ENCODE data around the gene FKBP10. TPM values are rescaled to one million over a fixed set of nuclear protein-coding genes. Genes with fewer than 3 reads are reported as not detected.
"Not testable (repeated sequence)": the region's sequence is repeated elsewhere in the genome, so short reads cannot be mapped to it uniquely, and the experiment has no call there.

The FKBP10 gene
- total and polyA plus RNA-seq, 2 donors (not counting 3 experiments of a cell fraction or from before 2014, with no cell fraction given) = 168 to 377 TPM

DNA sequence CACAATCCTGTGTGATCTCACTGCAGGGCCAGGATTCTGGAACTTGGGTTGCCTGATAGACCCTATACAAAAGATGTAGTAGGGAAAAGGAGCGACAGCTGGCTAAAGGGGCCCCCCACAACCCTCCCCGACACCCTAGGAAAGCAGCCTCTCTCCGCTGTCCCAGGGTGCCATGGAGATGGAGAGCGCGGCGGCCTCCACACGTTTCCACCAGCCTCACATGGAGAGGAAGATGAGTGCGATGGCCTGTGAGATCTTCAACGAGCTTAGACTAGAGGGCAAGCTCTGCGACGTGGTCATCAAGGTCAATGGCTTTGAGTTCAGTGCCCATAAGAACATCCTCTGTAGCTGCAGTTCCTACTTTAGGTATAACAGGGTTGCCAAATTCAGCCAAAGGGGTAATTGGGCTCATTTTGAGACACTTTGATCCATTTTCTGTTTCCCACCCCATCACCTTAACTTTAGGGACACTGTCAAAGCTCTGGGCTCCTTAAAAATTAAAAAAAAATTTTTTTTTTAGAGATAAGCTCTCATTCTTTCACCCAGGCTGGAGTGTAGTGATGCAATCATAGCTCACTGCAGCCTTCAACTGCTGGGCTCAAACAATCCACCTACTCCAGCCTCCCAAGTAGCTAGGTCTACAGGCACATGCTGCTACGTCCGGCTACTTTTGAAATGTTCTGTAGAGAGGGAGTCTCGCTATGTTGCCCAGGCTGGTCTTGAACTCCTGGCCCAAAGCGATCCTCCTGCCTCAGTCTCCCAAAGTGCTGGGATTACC lies 25.1 kb downstream of the FKBP10 start, which contains the start of gene KLHL10:
Gene KLHL10, plus strand, starts transcription at position 65 of the 778 bp plus-strand sequence. Its CDS starts 108 bp downstream, at position 173.
- Histone ChIP-seq H3K27me3 (ENCODE audit: control insufficient read depth in 2 of 2, insufficient read depth in 2 of 2, low read length in 2 of 2) (no peaks in the 10 kb centered on the region), H2AFZ (ENCODE audit: low read depth, low read length) (peak within 1 kb of the TSS; percentile 100), H3K9me1 (replicated peaks; ENCODE audit: control insufficient read depth, extremely low read depth, insufficient read depth, low read length) (no peaks in the 10 kb centered on the region), H3K27ac (ENCODE audit: insufficient read depth, low read depth, low read length) (no peak within 1 kb of the TSS), H3K79me2 (ENCODE audit: control insufficient read depth, insufficient read depth, low read length) (peaks cover 3% of the 10 kb centered on the region), H3K4me2 (ENCODE audit: insufficient read depth, low read length) (peak within 1 kb of the TSS; percentile 87), H4K20me1 (replicated peaks; ENCODE audit: control insufficient read depth, extremely low read depth, insufficient read depth, low read length) (no peaks in the 10 kb centered on the region), H3K4me1 (ENCODE audit: control insufficient read depth, extremely low read depth, insufficient read depth, low read length) (peaks cover 5% of the 10 kb centered on the region), H3K4me3 (replicated peaks in 1 of 3; ENCODE audit: insufficient read depth in 1 of 3, low read depth in 1 of 3, low read length in 3 of 3) (no peak within 1 kb of the TSS), H3K9me3 (replicated peaks; ENCODE audit: control insufficient read depth, insufficient read depth, low read length) (no peaks in the 10 kb centered on the region), H3K9ac (replicated peaks; ENCODE audit: extremely low read depth, insufficient read depth, low read length) (no peak within 1 kb of the TSS), H3K36me3 (ENCODE audit: control insufficient read depth in 2 of 2, extremely low read depth in 1 of 2, insufficient read depth in 2 of 2, low read length in 2 of 2) (no peaks in the 10 kb centered on the region)
- TF ChIP-seq GATA2 (IDR thresholded peaks at IDR 0.05; ENCODE audit: insufficient read depth, insufficient read length, low read depth, low read length) = no peak
- DNase-seq (ENCODE audit: low read depth, low spot score) (no peak), FAIRE-seq (no peak)
- dilution Hi-C loops (cut with MboI; ENCODE audit: extremely low pct_ligation_motif_present, low sequenced_read_pairs) = no loop called here
- ChIA-PET CTCF (interaction anchor here (1.0 to 1.9 kb wide), 2 partner anchors 10 to 142 kb away, joined by 3 to 7 read pairs; no protein-coding TSS in a partner anchor), POLR2A (interaction anchor here (0.7 kb wide), 1 partner anchor 115 kb away, joined by 3 read pairs; no protein-coding TSS in a partner anchor)
- intact Hi-C loops (cut with micrococcal nuclease) = no loop called here
- BruUV-seq (replicated peaks) = no TSS peak

DNA sequence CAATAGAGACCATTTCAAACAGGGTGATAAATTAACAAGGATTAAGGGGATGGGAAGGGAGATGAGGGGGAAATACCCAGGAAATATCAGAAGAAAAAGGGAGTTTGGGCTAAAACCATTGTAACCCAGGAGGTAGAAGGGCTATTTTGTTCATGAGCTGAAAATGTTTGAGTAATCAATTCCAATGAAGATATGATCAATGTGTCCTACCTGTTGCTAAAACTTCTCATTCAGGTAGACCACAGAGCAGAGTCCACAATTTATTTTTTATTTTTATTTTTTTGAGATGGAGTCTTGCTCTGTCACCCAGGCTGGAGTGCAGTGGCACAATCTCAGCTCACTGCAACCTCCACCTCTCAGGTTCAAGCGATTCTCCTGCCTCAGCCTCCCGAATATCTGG lies 26.6 kb downstream of the FKBP10 start:
- DNase-seq (ENCODE audit: low read depth, low spot score); H3K4me2 ChIP-seq (ENCODE audit: insufficient read depth, low read length); H3K4me3 ChIP-seq (replicated peaks in 1 of 3; ENCODE audit: insufficient read depth in 1 of 3, low read depth in 1 of 3, low read length in 3 of 3); H4K20me1 ChIP-seq (replicated peaks; ENCODE audit: control insufficient read depth, extremely low read depth, insufficient read depth, low read length); BruUV-seq (replicated peaks); H3K27me3 ChIP-seq (ENCODE audit: control insufficient read depth in 2 of 2, insufficient read depth in 2 of 2, low read length in 2 of 2); H3K27ac ChIP-seq (ENCODE audit: insufficient read depth, low read depth, low read length); H3K9me3 ChIP-seq (replicated peaks; ENCODE audit: control insufficient read depth, insufficient read depth, low read length); H3K36me3 ChIP-seq (ENCODE audit: control insufficient read depth in 2 of 2, extremely low read depth in 1 of 2, insufficient read depth in 2 of 2, low read length in 2 of 2); H3K9me1 ChIP-seq (replicated peaks; ENCODE audit: control insufficient read depth, extremely low read depth, insufficient read depth, low read length); dilution Hi-C loops (cut with MboI; ENCODE audit: extremely low pct_ligation_motif_present, low sequenced_read_pairs); intact Hi-C loops (cut with micrococcal nuclease); FAIRE-seq; H2AFZ ChIP-seq (ENCODE audit: low read depth, low read length); H3K79me2 ChIP-seq (ENCODE audit: control insufficient read depth, insufficient read depth, low read length); CTCF ChIA-PET; POLR2A ChIA-PET; H3K4me1 ChIP-seq (ENCODE audit: control insufficient read depth, extremely low read depth, insufficient read depth, low read length); H3K9ac ChIP-seq (replicated peaks; ENCODE audit: extremely low read depth, insufficient read depth, low read length): not testable (repeated sequence)

DNA sequence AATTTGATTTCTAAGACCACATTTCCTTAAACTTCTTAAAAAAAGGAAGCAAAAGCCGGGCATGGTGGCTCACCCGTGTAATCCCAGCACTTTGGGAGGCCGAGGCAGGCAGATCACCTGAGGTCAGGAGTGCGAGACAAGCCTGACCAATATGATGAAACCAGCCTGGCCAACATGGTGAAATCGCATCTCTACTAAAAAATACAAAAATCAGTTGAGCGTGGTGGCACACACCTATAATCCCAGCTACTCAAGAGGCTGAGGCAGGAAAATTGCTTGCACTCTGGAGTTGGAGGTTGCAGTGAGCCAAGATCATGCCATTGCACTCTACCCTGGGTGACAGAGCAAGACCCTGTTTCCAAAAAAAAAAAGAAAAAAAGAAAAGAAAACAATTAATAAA lies 28.0 kb downstream of the FKBP10 start:
- H3K4me3 ChIP-seq (replicated peaks in 1 of 3; ENCODE audit: insufficient read depth in 1 of 3, low read depth in 1 of 3, low read length in 3 of 3); H3K27ac ChIP-seq (ENCODE audit: insufficient read depth, low read depth, low read length); dilution Hi-C loops (cut with MboI; ENCODE audit: extremely low pct_ligation_motif_present, low sequenced_read_pairs); BruUV-seq (replicated peaks); H3K79me2 ChIP-seq (ENCODE audit: control insufficient read depth, insufficient read depth, low read length); H3K9me3 ChIP-seq (replicated peaks; ENCODE audit: control insufficient read depth, insufficient read depth, low read length); POLR2A ChIA-PET; H3K9me1 ChIP-seq (replicated peaks; ENCODE audit: control insufficient read depth, extremely low read depth, insufficient read depth, low read length); H4K20me1 ChIP-seq (replicated peaks; ENCODE audit: control insufficient read depth, extremely low read depth, insufficient read depth, low read length); FAIRE-seq; H3K4me1 ChIP-seq (ENCODE audit: control insufficient read depth, extremely low read depth, insufficient read depth, low read length); CTCF ChIA-PET; H2AFZ ChIP-seq (ENCODE audit: low read depth, low read length); H3K27me3 ChIP-seq (ENCODE audit: control insufficient read depth in 2 of 2, insufficient read depth in 2 of 2, low read length in 2 of 2); H3K36me3 ChIP-seq (ENCODE audit: control insufficient read depth in 2 of 2, extremely low read depth in 1 of 2, insufficient read depth in 2 of 2, low read length in 2 of 2); intact Hi-C loops (cut with micrococcal nuclease); H3K4me2 ChIP-seq (ENCODE audit: insufficient read depth, low read length); H3K9ac ChIP-seq (replicated peaks; ENCODE audit: extremely low read depth, insufficient read depth, low read length); DNase-seq (ENCODE audit: low read depth, low spot score): not testable (repeated sequence)
